Measurements from ENCODE around the gene DNAL4.

The DNAL4 gene

GRCh38 chr22:38760477-38761201 is 33.3 kb downstream of the DNAL4 start:
- in situ Hi-C loops (cut with MboI; ENCODE audit: low sequenced_read_pairs) = no loop called here

- in situ Hi-C loops (cut with MboI; ENCODE audit: low sequenced_read_pairs) = no loop called here
Measured at GRCh38 chr22:38759005-38759404, 34.9 kb downstream of the DNAL4 start.

GRCh38 chr22:38758276-38758945 is 35.5 kb downstream of the DNAL4 start:
- in situ Hi-C loops (cut with MboI; ENCODE audit: low sequenced_read_pairs) = no loop called here

- in situ Hi-C loops (cut with MboI; ENCODE audit: low sequenced_read_pairs) = no loop called here
Measured at GRCh38 chr22:38757464-38757757, 36.5 kb downstream of the DNAL4 start.

GRCh38 chr22:38756711-38757463 is 37.1 kb downstream of the DNAL4 start:
- in situ Hi-C loops (cut with MboI; ENCODE audit: low sequenced_read_pairs) = no loop called here

- in situ Hi-C loops (cut with MboI; ENCODE audit: low sequenced_read_pairs) = no loop called here
Measured at GRCh38 chr22:38755911-38756532, 37.9 kb downstream of the DNAL4 start, which contains the start of gene SUN2. SUN2 (minus strand) TSS chr22:38755998; CDS start chr22:38752628, 3,370 bp downstream.

GRCh38 chr22:38755155-38755910 is 38.6 kb downstream of the DNAL4 start:
- in situ Hi-C loops (cut with MboI; ENCODE audit: low sequenced_read_pairs) = no loop called here

GRCh38 chr22:38754751-38755154 is 39.2 kb downstream of the DNAL4 start:
- in situ Hi-C loops (cut with MboI; ENCODE audit: low sequenced_read_pairs) = no loop called here

GRCh38 chr22:38753948-38754750 is 39.8 kb downstream of the DNAL4 start:
- in situ Hi-C loops (cut with MboI; ENCODE audit: low sequenced_read_pairs) = no loop called here

- in situ Hi-C loops (cut with MboI; ENCODE audit: low sequenced_read_pairs) = no loop called here
Measured at GRCh38 chr22:38751422-38752346, 42.3 kb downstream of the DNAL4 start.

GRCh38 chr22:38751066-38751421 is 42.9 kb downstream of the DNAL4 start:
- in situ Hi-C loops (cut with MboI; ENCODE audit: low sequenced_read_pairs) = no loop called here

- in situ Hi-C loops (cut with MboI; ENCODE audit: low sequenced_read_pairs) = no loop called here
Measured at GRCh38 chr22:38750638-38751037, 43.3 kb downstream of the DNAL4 start.

- in situ Hi-C loops (cut with MboI; ENCODE audit: low sequenced_read_pairs) = no loop called here
Measured at GRCh38 chr22:38750104-38750503, 43.8 kb downstream of the DNAL4 start.

- in situ Hi-C loops (cut with MboI; ENCODE audit: low sequenced_read_pairs) = no loop called here
Measured at GRCh38 chr22:38748487-38749136, 45.3 kb downstream of the DNAL4 start.

GRCh38 chr22:38745676-38746460 is 48.1 kb downstream of the DNAL4 start:
- in situ Hi-C loops (cut with MboI; ENCODE audit: low sequenced_read_pairs) = no loop called here

GRCh38 chr22:38744981-38745380 is 49.0 kb downstream of the DNAL4 start:
- in situ Hi-C loops (cut with MboI; ENCODE audit: low sequenced_read_pairs) = no loop called here

- in situ Hi-C loops (cut with MboI; ENCODE audit: low sequenced_read_pairs) = no loop called here
Measured at GRCh38 chr22:38742176-38742942, 51.6 kb downstream of the DNAL4 start.
